Gastrocnemius medialis (tissue), 4 donors: ENCODE data around the gene METTL16. TPM values are rescaled to one million over a fixed set of nuclear protein-coding genes. Genes with fewer than 3 reads are reported as not detected.

Experiments used
- ATAC-seq, 2 donors: fragments of 150-250 bp; one replicate each; pipeline ENCODE4 v1.9.1; 2016
- DNase-seq, 2 donors: peaks; one replicate each; pipeline ENCODE4 v3.0.0-alpha.2; 2019
- H3K27ac ChIP-seq, 4 donors: fragments of 200-600 bp; sonication (generic); 1 replicate in 1 of 4; 2 replicates in 3 of 4; pipeline ENCODE4 v1.5.1; 2016 to 2018; ENCODE audit warnings: mild to moderate bottlenecking in 2 of 4, moderate library complexity in 1 of 4
- H3K27me3 ChIP-seq, 3 donors: fragments of 200-600 bp; sonication (generic) in 2 of 3; 1 replicate in 1 of 3; 2 replicates in 2 of 3; pipeline versions ENCODE4 v1.5.1 to v1.6.0; 2016 to 2019; ENCODE audit warnings: mild to moderate bottlenecking in 1 of 3, moderate library complexity in 1 of 3
- H3K36me3 ChIP-seq, 2 donors: fragments of 200-600 bp; sonication (generic) in 1 of 2; one replicate each; pipeline ENCODE4 v1.5.1; 2017 to 2018
- H3K4me1 ChIP-seq, 2 donors: fragments of 200-600 bp; sonication (generic) in 1 of 2; one replicate each; pipeline ENCODE4 v1.5.1; 2016 to 2017; ENCODE audit warnings: mild to moderate bottlenecking in 2 of 2
- H3K4me3 ChIP-seq, 4 donors: fragments of 200-600 bp; sonication (generic) in 3 of 4; 1 replicate in 1 of 4; 2 replicates in 3 of 4; pipeline ENCODE4 v1.5.1; 2016 to 2019; ENCODE audit warnings: mild to moderate bottlenecking in 2 of 4
- H3K9me3 ChIP-seq, 3 donors: fragments of 200-600 bp; sonication (generic) in 2 of 3; 1 replicate in 1 of 3; 2 replicates in 2 of 3; pipeline ENCODE4 v1.5.1; 2016 to 2019
- CTCF ChIP-seq, 5 experiments: fragments of 450-650 bp in 3 of 5; fragments of 200-600 bp in 2 of 5; sonication (generic) in 2 of 5; IDR thresholded peaks in 4 of 5; conservative IDR thresholded peaks in 1 of 5; 1 replicate in 4 of 5; 2 replicates in 1 of 5; pipeline ENCODE4 v1.5.1; 2016 to 2019; ENCODE audit warnings: antibody characterized with exemption in 5 of 5, mild to moderate bottlenecking in 3 of 5, moderate library complexity in 3 of 5
- POLR2A ChIP-seq, 2 donors: fragments of 450-650 bp; IDR thresholded peaks; one replicate each; pipeline ENCODE4 v1.6.1; 2017; ENCODE audit warnings: antibody characterized with exemption in 2 of 2, mild to moderate bottlenecking in 2 of 2, moderate library complexity in 2 of 2
- in situ Hi-C, 4 donors: fragments of 200-750 bp; cut with MboI; loops; one replicate each; pipeline versions ENCODE4 v1.15.0 to v1.8.0; 2017; ENCODE audit warnings: low sequenced_read_pairs in 4 of 4
- intact Hi-C: fragments of 100-400 bp; cut with DNase I; formaldehyde crosslinking; loops from one replicate; pipeline ENCODE4 v1.15.1; 2023; ENCODE audit warnings: low total_unique reads
- total RNA-seq, 4 donors: library from RNA; depleted of rRNA; stranded (reverse); fragments of >200 nt; gene quantifications; one replicate each; pipeline versions ENCODE4 v1.1.0 to v1.2.3, GENCODE V29; 2016

METTL16 gene
- total RNA-seq, 4 donors from 2014 or later, result 18.2 to 59.7 (median 25.4) TPM

GRCh38 chr17:2481760-2482159 lies 29.9 kb downstream of the METTL16 start:
- Histone ChIP-seq H3K9me3 (no peaks in the 10 kb centered on the region), H3K27me3 (no peaks in the 10 kb centered on the region), H3K4me1 (peaks cover 10 to 15% of the 10 kb centered on the region in 2 donors), H3K36me3 (peaks cover 0 to under 1% of the 10 kb centered on the region in 2 donors), H3K27ac (no peak overlapping the region), H3K4me3 (no peak overlapping the region)
- intact Hi-C loops, result no loop called here
- DNase-seq (no peak), ATAC-seq (no peak)
- TF ChIP-seq CTCF (IDR thresholded peaks at IDR 0.05 in 4 of 5, conservative IDR thresholded peaks at IDR 0.05 in 1 of 5), result no peak
- TF ChIP-seq POLR2A (IDR thresholded peaks at IDR 0.05), result no peak
- in situ Hi-C loops, result no loop called here

- peaks cover 0 to 31% of the 10 kb centered on the region in 2 donors for H3K36me3 ChIP-seq
- no peak overlapping the region for H3K27ac ChIP-seq
- H3K27me3 ChIP-seq, result no peaks in the 10 kb centered on the region
- no peak for ATAC-seq
- intact Hi-C loops (no loop called here), in situ Hi-C loops (no loop called here)
- TF ChIP-seq CTCF (IDR thresholded peaks at IDR 0.05 in 4 of 5, conservative IDR thresholded peaks at IDR 0.05 in 1 of 5), result no peak
- no peak for TF ChIP-seq POLR2A (IDR thresholded peaks at IDR 0.05)
- peaks cover 0 to 6% of the 10 kb centered on the region in 2 donors for H3K4me1 ChIP-seq
- H3K9me3 ChIP-seq, result no peaks in the 10 kb centered on the region
- H3K4me3 ChIP-seq, result no peak overlapping the region
- DNase-seq, result no peak
Observed at GRCh38 chr17:2478458-2478857, 33.2 kb downstream of the METTL16 start.

- Histone ChIP-seq H3K36me3 (peaks cover 0 to 56% of the 10 kb centered on the region in 2 donors), H3K27me3 (no peaks in the 10 kb centered on the region), H3K27ac (no peak overlapping the region), H3K4me3 (no peak overlapping the region), H3K9me3 (no peaks in the 10 kb centered on the region), H3K4me1 (no peaks in the 10 kb centered on the region)
- intact Hi-C loops (no loop called here), in situ Hi-C loops (no loop called here)
- DNase-seq, result no peak
- TF ChIP-seq CTCF (IDR thresholded peaks at IDR 0.05 in 4 of 5, conservative IDR thresholded peaks at IDR 0.05 in 1 of 5) (no peak), POLR2A (IDR thresholded peaks at IDR 0.05) (no peak)
- ATAC-seq, result no peak
Observed at GRCh38 chr17:2475056-2475455, 36.6 kb downstream of the METTL16 start.

GRCh38 chr17:2474371-2474770 lies 37.3 kb downstream of the METTL16 start:
- Histone ChIP-seq H3K4me3 (no peak overlapping the region), H3K36me3 (peaks cover 0 to 58% of the 10 kb centered on the region in 2 donors), H3K27me3 (no peaks in the 10 kb centered on the region), H3K9me3 (no peaks in the 10 kb centered on the region), H3K4me1 (no peaks in the 10 kb centered on the region), H3K27ac (no peak overlapping the region)
- in situ Hi-C loops (no loop called here), intact Hi-C loops (no loop called here)
- no peak for ATAC-seq
- TF ChIP-seq POLR2A (IDR thresholded peaks at IDR 0.05) (no peak), CTCF (IDR thresholded peaks at IDR 0.05 in 4 of 5, conservative IDR thresholded peaks at IDR 0.05 in 1 of 5) (no peak)
- DNase-seq, result no peak

GRCh38 chr17:2468270-2468669 lies 43.4 kb downstream of the METTL16 start:
- Histone ChIP-seq H3K9me3 (no peaks in the 10 kb centered on the region), H3K36me3 (peaks cover 0 to 65% of the 10 kb centered on the region in 2 donors), H3K4me1 (no peaks in the 10 kb centered on the region), H3K27me3 (no peaks in the 10 kb centered on the region), H3K27ac (no peak overlapping the region), H3K4me3 (no peak overlapping the region)
- TF ChIP-seq CTCF (IDR thresholded peaks at IDR 0.05 in 4 of 5, conservative IDR thresholded peaks at IDR 0.05 in 1 of 5) (no peak), POLR2A (IDR thresholded peaks at IDR 0.05) (no peak)
- DNase-seq (no peak), ATAC-seq (no peak)
- in situ Hi-C loops, result no loop called here
- intact Hi-C loops, result no loop called here
